Measurements from ENCODE around the gene DGKH.

- TF ChIP-seq EZH2 (IDR thresholded peaks at IDR 0.05; ENCODE audit: borderline replicate concordance, insufficient read depth, low read depth, low read length, poor library complexity, severe bottlenecking): no peak
- TF ChIP-seq CTCF (IDR thresholded peaks at IDR 0.05): no peak
These were observed 27.1 kb downstream of the DGKH start for GRCh38 chr13:42075517-42075916.

Data from B cell (primary cell).